Thyroid gland (tissue), 4 donors: ENCODE results near the gene SLC24A4.

Experiments used
- CTCF ChIP-seq, 6 experiments: fragments of 200-600 bp in 3 of 6; fragments of 450-650 bp in 3 of 6; sonication (generic) in 3 of 6; IDR thresholded peaks; one replicate each; pipeline ENCODE4 v1.5.1; 2016 to 2019; ENCODE audit warnings: antibody characterized with exemption in 6 of 6, mild to moderate bottlenecking in 2 of 6, inconsistent platforms in 1 of 6, moderate library complexity in 1 of 6
- POLR2A ChIP-seq, 2 donors: fragments of 450-650 bp; IDR thresholded peaks; one replicate each; pipeline ENCODE4 v1.6.1; 2017; ENCODE audit warnings: antibody characterized with exemption in 2 of 2, mild to moderate bottlenecking in 2 of 2, moderate library complexity in 1 of 2

DNA sequence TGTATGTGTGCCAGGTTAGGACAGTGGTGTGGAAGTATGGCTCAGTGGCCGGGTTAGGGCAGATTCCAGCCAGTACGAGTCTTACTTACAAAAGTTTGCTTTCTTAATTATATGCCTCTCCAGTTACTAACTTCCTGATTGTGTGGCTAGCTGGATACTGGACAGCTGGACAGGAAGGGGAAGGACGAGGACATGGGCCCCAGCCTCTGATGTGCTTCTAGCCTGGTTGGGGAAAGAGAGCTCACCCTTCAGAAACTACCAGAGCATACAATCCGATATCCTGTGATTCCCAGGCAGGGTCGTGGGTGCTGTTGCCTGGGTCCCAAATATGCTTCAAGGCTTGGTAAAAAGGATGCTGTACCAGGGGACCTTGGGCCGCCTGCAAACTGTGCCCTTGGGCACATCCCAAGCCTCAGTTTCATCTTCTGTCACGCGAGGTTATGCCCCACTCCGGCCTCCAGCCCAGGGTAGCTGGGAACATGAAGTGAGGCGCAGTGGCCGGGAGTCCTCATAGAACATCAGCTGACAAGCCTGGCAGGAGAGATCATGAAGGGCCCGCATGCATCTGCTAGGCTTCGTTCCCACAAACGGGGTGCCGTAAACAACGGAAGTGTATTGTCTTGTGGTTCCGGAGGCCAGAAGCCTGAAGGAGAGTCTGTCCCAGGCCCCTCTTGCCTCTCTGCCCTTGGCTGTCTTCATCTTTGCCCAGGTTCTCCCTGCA is 167.4 kb downstream of the SLC24A4 start:
- no peak for TF ChIP-seq POLR2A (IDR thresholded peaks at IDR 0.05)
- no peak for TF ChIP-seq CTCF (IDR thresholded peaks at IDR 0.05)
